DOHH2 (cell line): ENCODE measurements around the gene GAGE10.

Experiments
- H3F3A ChIP-seq: fragments of 200-600 bp; sonication (generic), shearing (Covaris generic); 2 replicates; pipeline ENCODE4 v1.6.0; 2016; ENCODE audit warnings: antibody characterized with exemption, mild to moderate bottlenecking; ENCODE audit not compliant: control insufficient read depth, insufficient read depth
- H3K27ac ChIP-seq: fragments of 200-600 bp; sonication (generic); 2 replicates; pipeline ENCODE4 v1.5.1; 2014; ENCODE audit warnings: low read depth, mild to moderate bottlenecking, low read length, moderate library complexity
- H3K27me3 ChIP-seq: fragments of 200-600 bp; sonication (generic); 2 replicates; pipeline ENCODE4 v1.6.1; 2014; ENCODE audit warnings: mild to moderate bottlenecking, low read length, mixed read lengths; ENCODE audit not compliant: control insufficient read depth
- H3K36me3 ChIP-seq: fragments of 200-600 bp; sonication (generic); 2 replicates; pipeline ENCODE4 v1.6.1; 2014; ENCODE audit warnings: mild to moderate bottlenecking, low read length, moderate library complexity, mixed read lengths; ENCODE audit not compliant: control insufficient read depth
- H3K4me1 ChIP-seq: fragments of 200-600 bp; sonication (generic); 2 replicates; pipeline ENCODE4 v1.6.1; 2014; ENCODE audit warnings: mild to moderate bottlenecking, low read length, mixed read lengths; ENCODE audit not compliant: control insufficient read depth
- H3K4me2 ChIP-seq: fragments of 200-600 bp; sonication (generic); 2 replicates; pipeline ENCODE4 v1.6.0; 2014; ENCODE audit warnings: mild to moderate bottlenecking, low read length, moderate library complexity
- H3K4me3 ChIP-seq: fragments of 200-600 bp; sonication (generic); 2 replicates; pipeline ENCODE4 v1.5.1; 2014; ENCODE audit warnings: mild to moderate bottlenecking, low read length, mixed read lengths
- H3K79me2 ChIP-seq: fragments of 200-600 bp; sonication (generic); 2 replicates; pipeline ENCODE4 v1.6.1; 2014; ENCODE audit warnings: mild to moderate bottlenecking, low read length, mixed read lengths; ENCODE audit not compliant: control insufficient read depth
- H3K9me2 ChIP-seq: fragments of 200-600 bp; sonication (generic); replicated peaks from 2 replicates; pipeline ENCODE4 v1.6.1; 2014; ENCODE audit warnings: mild to moderate bottlenecking, low read length, mixed read lengths; ENCODE audit not compliant: control insufficient read depth
- H3K9me3 ChIP-seq: fragments of 200-600 bp; sonication (generic); 2 replicates; pipeline ENCODE4 v1.6.1; 2014; ENCODE audit warnings: antibody characterized with exemption, low read length, mixed read lengths; ENCODE audit not compliant: control insufficient read depth, insufficient read depth
- H4K20me1 ChIP-seq: fragments of 200-600 bp; sonication (generic); 2 replicates; pipeline ENCODE4 v1.6.0; 2014; ENCODE audit warnings: low read depth, mild to moderate bottlenecking, antibody characterized with exemption, low read length, moderate library complexity; ENCODE audit not compliant: control insufficient read depth, insufficient read depth
- CTCF ChIP-seq: fragments of 200-600 bp; sonication (generic); IDR thresholded peaks from one replicate; pipeline ENCODE4 v1.5.1; 2014; ENCODE audit warnings: antibody characterized with exemption, mild to moderate bottlenecking, low read depth, low read length; ENCODE audit not compliant: poor library complexity, severe bottlenecking
- EZH2phosphoT487 ChIP-seq: fragments of 200-600 bp; sonication (generic); IDR thresholded peaks from 2 replicates; pipeline ENCODE4 v1.6.1; 2017; ENCODE audit warnings: borderline replicate concordance, mild to moderate bottlenecking, antibody characterized with exemption, low read length, moderate library complexity, mixed read lengths

Gene GAGE10

DNA sequence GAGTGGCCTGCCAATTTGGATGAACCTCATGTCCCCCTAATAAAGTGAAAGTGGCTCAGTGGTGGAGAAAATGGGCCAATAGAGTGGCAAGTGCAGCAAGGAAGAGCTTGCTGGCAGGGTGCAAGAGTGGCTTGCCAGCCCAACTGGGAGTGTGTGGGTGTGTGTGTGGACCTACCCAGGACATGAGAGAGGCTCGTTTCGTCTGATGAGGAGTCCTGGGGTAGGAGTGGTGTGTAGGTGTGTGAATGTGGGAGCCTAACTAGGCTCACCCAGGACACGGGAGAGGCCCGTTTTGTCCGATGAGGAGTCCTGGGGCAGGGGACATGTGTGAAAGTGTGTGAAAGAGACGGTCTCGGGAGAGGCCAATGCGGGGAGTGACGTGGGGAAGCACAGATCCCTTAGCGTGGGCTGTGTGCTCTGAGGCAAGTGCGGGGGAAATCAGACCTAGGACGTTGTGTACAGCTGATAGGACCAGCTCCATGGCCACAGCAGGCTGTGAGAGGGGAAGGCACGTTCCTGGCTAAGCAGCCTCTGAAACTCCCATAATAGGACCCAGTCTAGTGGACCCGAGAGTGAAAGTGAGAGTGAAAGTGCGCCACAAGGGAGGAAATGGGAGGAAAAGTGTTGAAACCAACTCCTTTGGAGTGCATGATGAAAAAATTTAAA lies 5.3 kb downstream of the GAGE10 start:
- no peak for TF ChIP-seq CTCF
- no peak for TF ChIP-seq EZH2phosphoT487
- H3K4me3 ChIP-seq = no peak overlapping the region

GRCh38 chrX:49309401-49309981 lies 6.0 kb downstream of the GAGE10 start:
- Histone ChIP-seq H4K20me1 (no peaks in the 10 kb centered on the region), H3K4me2 (no peak overlapping the region), H3K9me3 (no peaks in the 10 kb centered on the region), H3K4me1 (no peaks in the 10 kb centered on the region), H3K27ac (no peak overlapping the region), H3K27me3 (no peaks in the 10 kb centered on the region), H3K36me3 (no peaks in the 10 kb centered on the region), H3F3A (no peaks in the 10 kb centered on the region), H3K79me2 (no peaks in the 10 kb centered on the region), H3K9me2 (no peaks in the 10 kb centered on the region), H3K4me3 (no peak overlapping the region)
- TF ChIP-seq EZH2phosphoT487 = no peak
- no peak for TF ChIP-seq CTCF

More for the DNA sequence above, 5.3 kb downstream of the GAGE10 start:
- H3K27me3 ChIP-seq = no peaks in the 10 kb centered on the region
- no peaks in the 10 kb centered on the region for H3K79me2 ChIP-seq
- H3K4me1 ChIP-seq = no peaks in the 10 kb centered on the region
- no peaks in the 10 kb centered on the region for H3K9me2 ChIP-seq
- H3K9me3 ChIP-seq = no peaks in the 10 kb centered on the region
- no peak overlapping the region for H3K27ac ChIP-seq
- no peaks in the 10 kb centered on the region for H3F3A ChIP-seq
- H4K20me1 ChIP-seq = no peaks in the 10 kb centered on the region
- no peaks in the 10 kb centered on the region for H3K36me3 ChIP-seq
- H3K4me2 ChIP-seq = no peak overlapping the region

DNA sequence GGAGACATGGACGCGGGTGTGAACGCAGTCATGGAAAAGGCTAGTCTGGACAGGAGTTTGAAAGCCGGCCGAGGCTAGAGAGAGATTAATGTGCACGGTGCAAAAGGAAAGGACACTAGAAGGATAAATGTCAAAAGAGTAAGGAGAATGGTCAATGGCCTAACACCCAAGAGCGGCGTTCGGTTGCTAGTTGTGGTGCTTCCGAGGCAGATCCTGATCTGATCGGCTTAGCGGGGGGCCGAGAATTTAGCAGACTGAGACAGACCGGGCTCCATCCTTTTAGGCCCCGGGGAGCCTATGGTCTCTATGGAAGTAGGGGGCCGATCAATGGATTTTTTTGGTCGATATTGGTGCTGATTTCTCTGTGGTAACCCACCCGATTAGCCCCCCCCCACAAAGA lies 6.9 kb downstream of the GAGE10 start:
- H3K27me3 ChIP-seq = no peaks in the 10 kb centered on the region
- H3K36me3 ChIP-seq = no peaks in the 10 kb centered on the region
- no peaks in the 10 kb centered on the region for H3F3A ChIP-seq
- H4K20me1 ChIP-seq = no peaks in the 10 kb centered on the region
- no peak overlapping the region for H3K4me3 ChIP-seq
- H3K9me3 ChIP-seq = no peaks in the 10 kb centered on the region
- H3K27ac ChIP-seq = no peak overlapping the region
- H3K9me2 ChIP-seq = no peaks in the 10 kb centered on the region
- H3K4me2 ChIP-seq = no peak overlapping the region
- TF ChIP-seq EZH2phosphoT487 (no peak), CTCF (no peak)
- no peaks in the 10 kb centered on the region for H3K79me2 ChIP-seq
- no peaks in the 10 kb centered on the region for H3K4me1 ChIP-seq
